HG02759 (cell line): ENCODE measurements around the gene COG6.

Source experiments
- ATAC-seq: cut with Tn5 transposase; IDR thresholded peaks from one replicate; pipeline ENCODE4 v1.9.1; 2021; ENCODE audit warnings: mild to moderate bottlenecking, moderate library complexity; ENCODE audit not compliant: unreplicated experiment

The COG6 gene

DNA sequence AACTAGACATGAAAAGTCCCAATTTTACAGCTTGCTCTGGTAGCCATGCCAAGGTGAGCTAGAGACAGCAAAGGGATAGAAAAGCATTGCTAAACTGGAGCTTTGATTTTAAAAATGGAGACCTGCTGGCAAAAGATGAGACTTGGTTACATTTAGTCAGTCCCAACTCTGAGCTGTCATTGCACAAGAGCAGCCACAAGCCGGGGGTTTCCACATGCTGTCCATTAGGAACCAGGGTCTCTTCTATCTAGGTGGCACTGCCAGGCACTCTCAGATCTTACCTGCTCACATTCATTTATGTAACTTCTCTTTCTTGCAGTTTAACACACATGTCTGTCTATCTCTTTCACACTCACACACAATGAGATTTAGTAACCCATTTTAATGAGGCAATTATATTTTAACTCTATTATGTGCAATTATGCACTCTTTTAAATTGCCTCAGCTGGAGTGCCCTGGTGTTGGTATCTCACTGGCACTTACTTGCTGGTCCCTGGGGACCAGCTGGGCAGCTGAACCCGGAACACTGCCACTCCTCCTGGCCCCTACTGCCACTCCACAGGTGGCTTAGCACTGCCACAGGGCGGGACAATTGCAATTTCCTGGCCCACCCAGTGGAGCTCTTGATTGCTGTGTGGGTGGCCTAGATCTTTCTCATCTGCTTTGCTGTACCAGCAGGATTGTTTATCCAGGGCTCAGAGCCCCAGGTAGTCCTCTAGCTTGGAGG is 112.5 kb downstream of the COG6 start:
- ATAC-seq: no peak

DNA sequence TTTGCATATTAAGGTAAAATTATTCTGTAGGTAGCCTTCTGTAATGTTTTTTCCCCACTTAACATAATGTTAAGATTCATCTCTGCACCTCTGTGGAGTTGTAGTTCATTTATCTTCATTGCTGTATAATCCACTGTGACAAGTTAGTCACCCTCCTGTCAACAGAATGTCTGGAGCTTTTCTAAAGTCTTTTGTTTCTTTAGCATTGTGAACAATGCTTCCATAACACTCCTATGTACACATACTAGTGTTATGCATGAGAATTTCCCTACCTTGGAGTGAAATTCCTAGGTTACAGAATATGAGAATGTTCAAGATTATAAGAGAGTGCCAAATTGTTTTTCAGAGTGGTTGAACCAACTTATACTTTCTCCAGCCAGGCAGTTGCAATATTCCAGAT is 113.5 kb downstream of the COG6 start:
- no peak for ATAC-seq

DNA sequence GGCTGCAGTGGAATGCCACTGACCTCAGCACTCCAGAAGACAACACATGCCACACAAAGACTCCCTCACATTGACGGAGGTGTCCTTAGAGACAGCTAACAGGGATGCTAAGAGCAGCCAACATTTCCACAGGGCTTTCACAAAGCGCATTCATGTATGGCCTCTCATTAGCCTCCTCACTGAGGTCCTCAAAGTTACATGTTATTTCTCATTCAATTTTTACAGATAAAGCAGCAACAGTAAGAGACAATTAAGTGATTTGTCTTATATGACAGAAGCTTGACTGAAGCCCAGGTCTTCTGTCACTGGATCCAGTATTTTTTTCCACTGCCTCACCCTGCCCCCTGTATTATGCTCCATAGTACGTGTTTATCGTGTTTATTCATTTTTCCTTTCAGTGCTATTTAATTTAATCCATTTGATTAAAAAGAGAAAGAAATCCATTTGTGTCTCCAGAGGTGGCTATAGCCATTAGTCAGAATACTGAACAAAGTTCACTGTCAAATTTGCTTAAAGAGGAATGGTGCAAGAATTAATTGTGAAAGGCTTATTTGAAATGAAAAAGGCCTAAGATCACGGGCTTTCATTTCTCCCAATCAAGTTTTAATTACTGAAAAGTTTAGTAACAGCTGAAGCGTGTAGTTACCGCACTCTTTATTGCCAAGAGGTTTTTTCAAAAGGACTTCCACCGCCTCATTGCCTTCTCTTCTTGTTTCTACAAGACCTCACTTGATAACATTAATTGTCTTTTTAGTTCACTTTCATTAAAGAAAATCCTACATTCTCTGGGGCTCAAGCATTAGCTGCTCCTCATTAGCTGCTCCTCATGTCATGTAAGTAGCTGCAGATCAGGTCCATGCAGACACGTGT is 115.0 kb downstream of the COG6 start:
- no peak for ATAC-seq

DNA sequence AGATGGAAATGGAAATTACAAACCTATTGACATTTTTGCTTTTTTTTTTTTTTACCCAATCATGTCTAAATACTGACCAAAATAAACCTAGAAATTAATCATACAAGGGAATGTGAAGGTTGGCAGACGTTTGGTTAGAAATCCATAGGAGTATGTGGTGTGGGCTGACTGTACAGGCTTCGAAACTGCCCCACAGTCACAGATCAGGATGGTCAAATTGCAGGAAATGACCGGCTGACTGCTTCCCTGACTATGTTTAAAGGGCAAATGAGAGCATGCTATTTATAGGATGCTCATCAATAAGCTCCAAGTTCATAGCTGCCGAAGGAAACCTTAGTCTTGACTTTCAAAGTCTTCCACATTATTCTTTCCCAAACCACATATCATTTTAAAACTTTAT is 118.4 kb downstream of the COG6 start:
- ATAC-seq: no peak

DNA sequence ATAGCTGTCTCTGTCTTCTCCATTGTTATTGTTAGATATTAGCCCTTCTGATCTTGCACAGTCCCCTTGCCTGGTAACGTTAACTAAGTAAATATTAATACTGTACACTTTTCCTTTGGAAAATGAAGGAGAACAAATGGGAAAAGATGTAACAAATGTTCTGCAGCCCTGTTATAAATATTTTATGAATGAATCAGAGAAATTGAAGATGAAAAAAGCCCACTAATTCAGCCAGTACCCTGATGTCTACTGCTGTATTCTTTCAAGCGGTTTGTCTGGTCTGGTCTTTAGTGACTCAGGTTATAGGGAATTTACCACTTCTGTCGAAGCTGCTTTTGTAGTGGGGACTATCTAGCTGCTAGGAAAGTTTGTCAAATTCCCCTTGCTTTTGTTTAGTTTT is 121.0 kb downstream of the COG6 start:
- ATAC-seq: peak; percentile 92

DNA sequence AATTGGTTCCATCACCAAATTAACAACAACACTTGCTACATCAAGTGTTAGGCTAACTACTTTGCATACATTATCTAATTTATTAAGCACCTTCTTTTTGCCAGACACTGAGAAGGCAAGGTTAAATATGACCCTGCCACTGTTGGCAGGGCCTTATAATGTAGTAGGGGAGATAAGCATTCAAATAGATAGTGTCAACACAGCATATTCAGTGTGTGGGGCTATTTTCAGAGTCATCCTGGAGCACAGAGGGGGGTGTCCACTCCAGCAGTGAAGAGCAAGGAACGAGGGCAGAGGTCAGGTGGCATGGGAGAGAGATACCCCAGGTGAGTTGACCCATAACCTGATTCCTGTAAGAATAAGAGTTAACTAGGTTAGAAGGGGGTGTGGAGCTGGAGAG is 121.6 kb downstream of the COG6 start:
- ATAC-seq: no peak

DNA sequence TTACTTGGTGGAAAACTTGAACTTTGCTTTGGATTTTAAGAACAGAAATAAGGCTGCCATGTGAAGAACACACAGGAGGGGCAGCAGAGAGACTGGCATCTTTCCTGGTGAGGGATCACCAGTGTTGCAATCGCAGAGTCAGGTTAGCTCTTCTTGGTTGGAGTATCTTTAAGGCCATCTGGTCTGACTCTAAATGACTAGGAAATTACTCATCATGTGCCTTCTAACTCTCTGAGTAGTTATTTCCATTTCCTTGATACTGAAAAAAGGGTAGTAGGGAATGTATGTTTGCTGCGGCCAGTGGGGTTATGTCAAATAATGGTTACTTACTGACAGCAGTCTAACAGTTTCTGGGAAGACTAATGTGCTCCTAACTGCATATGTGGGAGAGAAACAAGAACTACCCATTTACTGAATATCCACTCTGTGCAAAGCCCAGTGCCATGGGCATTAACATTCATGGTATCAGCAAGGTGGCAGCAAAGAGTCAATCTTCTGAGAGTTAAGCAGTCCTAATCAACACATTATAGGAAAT is 122.1 kb downstream of the COG6 start:
- no peak for ATAC-seq

DNA sequence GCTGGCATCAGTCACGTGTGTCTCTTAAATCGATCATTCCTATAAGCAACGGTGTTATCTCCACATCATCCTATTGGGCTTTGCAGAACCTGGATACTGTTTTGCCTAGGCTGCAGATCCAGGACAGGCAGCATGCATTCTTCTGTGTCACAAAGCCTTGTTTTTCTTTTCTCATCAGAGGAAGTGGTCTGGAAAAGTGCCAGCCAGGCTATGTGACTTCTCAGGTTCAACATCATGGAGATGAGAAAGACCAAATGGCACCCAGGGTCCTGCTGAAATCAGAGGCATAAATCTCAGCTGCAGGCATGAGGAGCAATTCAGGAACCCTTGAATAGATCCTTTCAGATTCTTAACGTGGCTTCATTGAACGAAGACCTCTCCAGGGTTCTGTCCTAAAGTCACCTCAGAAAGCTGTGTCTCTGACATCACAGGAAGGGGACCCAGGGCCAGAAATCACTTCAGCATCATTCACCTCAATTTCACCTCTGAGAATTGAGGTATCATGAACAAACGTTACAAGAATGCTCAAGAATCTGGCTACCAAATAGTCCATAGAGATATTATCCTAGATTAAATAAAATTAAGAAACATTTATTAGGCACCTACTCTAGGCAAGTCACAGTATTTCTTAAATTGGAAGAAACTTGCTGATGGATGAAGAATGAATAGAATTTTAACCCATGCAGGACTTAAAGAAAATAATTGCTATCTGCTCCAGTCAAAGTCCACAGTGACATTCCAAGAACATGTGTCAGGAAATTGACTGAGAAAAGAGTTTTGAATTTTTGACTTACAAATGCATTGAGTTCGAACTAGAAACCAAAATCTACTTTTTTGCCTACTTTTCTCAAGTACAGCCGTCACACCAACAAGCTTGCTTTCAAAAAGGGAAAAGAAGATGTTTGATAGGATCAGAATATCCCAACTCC is 124.1 kb downstream of the COG6 start:
- ATAC-seq: no peak

DNA sequence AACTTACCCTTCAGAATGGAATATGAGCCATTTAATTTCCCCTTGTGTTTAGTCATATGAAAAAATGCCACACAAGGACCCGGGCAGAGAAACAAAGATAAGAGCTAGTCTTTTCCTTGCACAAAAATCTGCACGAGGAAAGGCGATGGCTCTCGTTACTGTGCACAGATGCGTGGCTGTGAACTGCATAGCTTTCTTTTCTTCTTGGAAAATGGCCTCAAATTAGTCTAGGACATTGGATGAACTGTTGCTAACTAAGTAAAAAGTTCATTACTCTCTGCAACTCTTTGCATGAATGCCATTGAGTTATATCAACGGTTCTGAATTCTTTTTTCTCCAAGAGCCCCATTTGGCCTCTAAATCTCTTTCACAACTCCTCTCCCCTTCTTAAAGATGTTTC is 125.2 kb downstream of the COG6 start:
- no peak for ATAC-seq

DNA sequence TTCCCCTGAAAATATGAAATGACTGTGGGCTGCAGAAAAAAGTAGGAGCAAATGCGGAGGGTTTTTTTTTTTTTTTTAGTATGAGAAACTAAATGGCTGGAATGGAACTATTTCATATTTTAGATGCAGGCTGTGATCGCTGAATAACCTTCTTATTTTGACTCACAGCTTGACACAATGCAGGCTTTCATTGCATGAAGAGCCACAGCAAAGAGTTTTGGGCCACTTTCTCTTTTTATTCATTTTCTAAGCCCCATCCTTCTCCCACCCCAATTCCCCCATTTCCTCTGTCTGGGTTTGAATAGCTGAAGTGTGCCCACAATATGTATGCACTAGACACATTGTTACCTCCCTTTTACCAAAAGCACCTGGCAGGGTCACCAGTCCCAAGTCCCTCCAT is 125.9 kb downstream of the COG6 start:
- ATAC-seq: no peak

DNA sequence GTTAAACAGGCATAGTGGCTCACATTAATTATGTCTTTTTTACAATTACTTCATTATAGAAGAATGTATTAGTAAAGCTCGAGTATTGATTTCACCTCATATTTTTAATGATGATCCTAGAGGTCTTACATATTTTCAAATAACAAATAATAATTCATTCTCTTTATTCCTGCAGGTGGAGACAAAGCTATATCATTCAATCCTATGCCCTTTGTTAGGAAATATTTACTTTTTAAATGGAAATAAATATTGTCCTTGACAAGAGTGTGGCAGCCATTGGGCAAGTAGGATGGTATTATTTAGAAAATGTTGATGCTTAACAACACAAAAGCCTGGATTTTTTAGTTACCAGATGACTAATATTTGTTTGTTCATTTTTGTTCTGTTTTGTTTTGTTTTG is 127.6 kb downstream of the COG6 start:
- no peak for ATAC-seq

DNA sequence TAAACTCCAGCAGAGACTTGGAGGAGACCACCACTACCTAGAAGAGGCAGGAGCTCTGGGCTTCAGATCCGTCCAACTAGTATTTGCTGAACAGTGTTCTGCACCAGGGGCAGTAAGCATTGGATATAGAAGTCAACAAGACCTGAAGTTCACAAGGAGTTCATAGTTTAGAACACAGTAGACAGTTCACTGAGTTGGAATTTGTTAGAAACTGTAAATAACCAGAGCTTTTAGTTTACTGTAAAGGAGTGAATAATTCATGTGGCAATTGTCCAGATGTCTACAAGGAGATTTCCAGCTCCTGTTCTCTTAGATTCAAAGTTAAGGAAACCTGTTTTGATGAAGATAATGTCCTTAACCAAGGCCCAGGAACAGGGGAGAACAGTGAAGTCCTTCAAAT is 128.9 kb downstream of the COG6 start:
- no peak for ATAC-seq

DNA sequence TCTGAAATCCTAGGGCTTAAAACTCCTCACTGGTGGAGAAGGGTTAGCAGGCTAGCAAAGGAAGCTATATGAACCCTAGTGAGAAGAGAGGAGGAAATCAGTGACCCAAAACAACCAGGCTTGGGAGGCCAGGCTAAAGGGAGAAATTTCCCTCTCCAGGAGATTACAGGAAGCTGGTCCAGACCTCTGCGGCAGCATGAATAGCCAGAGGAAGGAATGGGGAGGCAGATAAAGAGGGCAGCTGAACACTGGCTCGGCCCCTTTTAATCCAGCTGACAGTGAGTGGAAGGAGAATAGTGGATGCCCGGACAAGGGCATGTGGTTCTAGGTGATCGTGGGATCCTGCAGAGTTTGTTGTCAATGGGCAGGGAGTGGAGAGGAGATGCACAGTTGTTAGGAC is 130.6 kb downstream of the COG6 start:
- ATAC-seq: no peak

DNA sequence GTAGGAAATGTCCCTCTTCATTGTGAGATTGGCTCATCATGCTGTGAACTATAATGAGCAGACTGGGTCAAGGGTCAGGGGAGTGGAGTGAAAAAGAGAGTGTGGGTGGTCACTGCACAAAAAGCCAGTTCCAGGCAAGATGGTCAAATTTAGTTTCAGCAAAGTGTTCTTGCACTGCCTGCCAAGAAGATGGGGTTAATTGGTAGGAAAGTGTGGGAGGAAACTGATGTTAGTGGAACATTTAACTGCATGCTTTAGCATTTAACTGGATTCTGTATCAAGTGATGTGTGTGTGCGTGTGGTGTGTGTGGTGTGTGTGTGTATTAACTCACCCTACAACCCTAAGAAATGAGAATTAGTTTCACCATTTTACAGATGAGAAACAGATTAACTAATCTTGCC is 131.6 kb downstream of the COG6 start:
- ATAC-seq: no peak

DNA sequence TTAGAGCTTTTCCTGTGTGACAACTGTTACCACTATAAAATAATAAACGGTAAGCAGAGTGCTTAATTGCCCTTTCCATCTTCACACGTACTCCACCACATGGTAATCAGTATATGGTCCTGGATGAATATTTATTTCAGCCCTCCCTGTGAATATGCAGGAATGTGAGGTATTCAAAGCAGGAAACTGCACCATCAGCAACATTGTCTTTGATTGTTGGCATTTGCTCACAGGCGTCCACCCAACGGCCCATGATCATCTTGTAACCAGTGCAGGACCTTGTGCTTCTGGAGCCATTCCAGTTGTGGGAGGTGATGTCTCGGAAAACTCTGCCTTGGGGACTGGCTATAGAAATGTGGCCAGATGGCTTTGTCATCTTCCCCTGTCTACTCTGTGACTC is 132.6 kb downstream of the COG6 start:
- no peak for ATAC-seq

DNA sequence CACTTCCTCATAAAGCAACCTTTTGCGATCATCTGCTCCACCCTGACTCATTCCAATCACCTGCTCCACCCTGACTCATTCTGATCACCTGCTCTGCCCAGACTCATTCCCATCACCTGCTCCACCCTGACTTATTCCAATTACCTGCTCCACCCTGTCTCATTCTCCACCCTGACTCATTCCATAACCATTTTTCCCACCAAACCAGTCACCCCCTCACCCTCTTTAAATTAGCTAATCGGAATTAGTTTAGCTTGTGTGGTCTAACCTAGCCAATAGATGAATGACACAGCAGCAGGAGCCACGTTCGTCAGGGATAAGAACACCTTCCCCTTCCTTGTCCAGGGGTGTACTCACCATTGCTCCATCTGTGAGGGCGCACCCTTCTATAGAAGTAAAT is 134.0 kb downstream of the COG6 start:
- no peak for ATAC-seq
